Measurements from ENCODE around the gene PLIN3.

DNA sequence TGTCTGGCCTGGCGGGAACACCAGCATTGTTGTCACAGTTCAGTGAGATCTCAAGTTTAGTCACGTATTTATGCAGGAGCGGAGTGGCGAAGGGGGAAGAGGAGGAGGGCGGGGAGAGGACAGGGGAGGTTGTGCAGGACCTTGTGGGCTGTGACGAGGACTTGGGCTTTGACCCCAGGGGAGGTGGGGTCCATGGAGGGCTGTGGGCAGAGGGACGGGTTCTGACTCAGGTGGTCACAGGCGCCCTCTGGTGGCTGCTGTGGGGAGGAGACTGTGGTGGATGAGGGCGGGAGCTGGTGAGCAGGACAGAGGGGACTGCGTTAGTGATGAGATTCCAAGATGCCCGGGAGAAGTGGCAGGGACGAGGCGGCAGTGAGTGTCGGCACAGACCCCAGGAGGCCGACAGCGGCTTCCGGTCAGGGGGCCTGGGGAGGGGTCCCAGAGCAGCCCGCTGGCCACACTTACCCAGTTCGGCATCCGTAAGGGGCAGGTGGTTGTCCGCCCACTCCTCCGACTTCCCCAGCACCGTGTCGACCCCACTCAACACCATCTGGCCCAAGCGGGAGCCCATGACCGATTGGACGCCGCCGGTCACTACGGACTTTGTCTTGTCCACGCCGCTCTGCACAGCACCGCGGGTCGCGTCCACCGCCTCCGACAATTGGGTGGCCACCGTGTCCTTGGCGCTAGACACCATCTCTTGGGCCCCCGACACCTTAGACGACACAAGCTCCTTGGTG lies 15.7 kb downstream of the PLIN3 start:
- TF ChIP-seq, protein P1, sequence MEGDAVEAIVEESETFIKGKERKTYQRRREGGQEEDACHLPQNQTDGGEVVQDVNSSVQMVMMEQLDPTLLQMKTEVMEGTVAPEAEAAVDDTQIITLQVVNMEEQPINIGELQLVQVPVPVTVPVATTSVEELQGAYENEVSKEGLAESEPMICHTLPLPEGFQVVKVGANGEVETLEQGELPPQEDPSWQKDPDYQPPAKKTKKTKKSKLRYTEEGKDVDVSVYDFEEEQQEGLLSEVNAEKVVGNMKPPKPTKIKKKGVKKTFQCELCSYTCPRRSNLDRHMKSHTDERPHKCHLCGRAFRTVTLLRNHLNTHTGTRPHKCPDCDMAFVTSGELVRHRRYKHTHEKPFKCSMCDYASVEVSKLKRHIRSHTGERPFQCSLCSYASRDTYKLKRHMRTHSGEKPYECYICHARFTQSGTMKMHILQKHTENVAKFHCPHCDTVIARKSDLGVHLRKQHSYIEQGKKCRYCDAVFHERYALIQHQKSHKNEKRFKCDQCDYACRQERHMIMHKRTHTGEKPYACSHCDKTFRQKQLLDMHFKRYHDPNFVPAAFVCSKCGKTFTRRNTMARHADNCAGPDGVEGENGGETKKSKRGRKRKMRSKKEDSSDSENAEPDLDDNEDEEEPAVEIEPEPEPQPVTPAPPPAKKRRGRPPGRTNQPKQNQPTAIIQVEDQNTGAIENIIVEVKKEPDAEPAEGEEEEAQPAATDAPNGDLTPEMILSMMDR (IDR thresholded peaks at IDR 0.05) = peak in 3 of 4 experiments; percentile 85 to 92 (median 88)
- no peak for TF ChIP-seq POLR2A (IDR thresholded peaks at IDR 0.05)

All from gastroesophageal sphincter (tissue), 3 donors.